ENCODE measurements around the gene SSTR4. TPM values are rescaled to one million over a fixed set of nuclear protein-coding genes. Genes with fewer than 3 reads are reported as not detected.

Gene SSTR4
- total and polyA plus RNA-seq, 9 of the 15 experiments (the other 6 are each of a cell fraction or from before 2014, with no cell fraction given), result not detected

GRCh38 chr20:23079016-23079351 lies 43.9 kb downstream of the SSTR4 start (continued):
- TF ChIP-seq CUX1 (CRISPR knock-in tag; IDR thresholded peaks at IDR 0.05) (no peak), ZNF133 (CRISPR knock-in tag; IDR thresholded peaks at IDR 0.05) (no peak), CTBP1 (IDR thresholded peaks at IDR 0.05; ENCODE audit: borderline replicate concordance) (0 out of 2 replicates have a peak, but pooled peaks have one; percentile 17), JUNB (CRISPR knock-in tag; conservative IDR thresholded peaks at IDR 0.05) (no peak), ZFP36 (IDR thresholded peaks at IDR 0.05; ENCODE audit: low read depth, low read length, partially characterized antibody) (no peak), SOX6 (IDR thresholded peaks at IDR 0.05) (no peak), USF2 (CRISPR knock-in tag; IDR thresholded peaks at IDR 0.05) (no peak), RNF2 (IDR thresholded peaks at IDR 0.05) (no peak), ATF4 (CRISPR knock-in tag; IDR thresholded peaks at IDR 0.05) (no peak), MYC (IDR thresholded peaks at IDR 0.05; ENCODE audit: low read depth, low read length) (0 out of 2 replicates have a peak, but pooled peaks have one; percentile 12), MYC (CRISPR knock-in tag; IDR thresholded peaks at IDR 0.05; ENCODE audit: borderline replicate concordance, low read depth) (no peak), SP1 (CRISPR knock-in tag; IDR thresholded peaks at IDR 0.05) (no peak), L3MBTL2 (IDR thresholded peaks at IDR 0.05) (no peak), REST (IDR thresholded peaks at IDR 0.05; ENCODE audit: borderline replicate concordance) (peak; percentile 23; the same call in 1 of the 2 replicates), REST (CRISPR knock-in tag; IDR thresholded peaks at IDR 0.05; ENCODE audit: low read depth) (no peak)
